Stimulated activated CD8-positive, alpha-beta memory T cell treated with anti-CD3 and anti-CD28 coated beads, Interleukin-4, amount 100 ng/mL, for 1 hour (primary cell): ENCODE data around the gene KRIT1.
A peak's percentile ranks its signal among the peaks of the same experiment; 100 is the strongest.
"Not testable (repeated sequence)": the region's sequence is repeated elsewhere in the genome, so short reads cannot be mapped to it uniquely, and the experiment has no call there.

ENCODE experiments used
- DNase-seq, 2 donors: peaks; one replicate each; pipeline ENCODE4 v3.0.0-alpha.2; 2020; ENCODE audit warnings: low read depth in 2 of 2, low spot score in 1 of 2

KRIT1 gene

DNA sequence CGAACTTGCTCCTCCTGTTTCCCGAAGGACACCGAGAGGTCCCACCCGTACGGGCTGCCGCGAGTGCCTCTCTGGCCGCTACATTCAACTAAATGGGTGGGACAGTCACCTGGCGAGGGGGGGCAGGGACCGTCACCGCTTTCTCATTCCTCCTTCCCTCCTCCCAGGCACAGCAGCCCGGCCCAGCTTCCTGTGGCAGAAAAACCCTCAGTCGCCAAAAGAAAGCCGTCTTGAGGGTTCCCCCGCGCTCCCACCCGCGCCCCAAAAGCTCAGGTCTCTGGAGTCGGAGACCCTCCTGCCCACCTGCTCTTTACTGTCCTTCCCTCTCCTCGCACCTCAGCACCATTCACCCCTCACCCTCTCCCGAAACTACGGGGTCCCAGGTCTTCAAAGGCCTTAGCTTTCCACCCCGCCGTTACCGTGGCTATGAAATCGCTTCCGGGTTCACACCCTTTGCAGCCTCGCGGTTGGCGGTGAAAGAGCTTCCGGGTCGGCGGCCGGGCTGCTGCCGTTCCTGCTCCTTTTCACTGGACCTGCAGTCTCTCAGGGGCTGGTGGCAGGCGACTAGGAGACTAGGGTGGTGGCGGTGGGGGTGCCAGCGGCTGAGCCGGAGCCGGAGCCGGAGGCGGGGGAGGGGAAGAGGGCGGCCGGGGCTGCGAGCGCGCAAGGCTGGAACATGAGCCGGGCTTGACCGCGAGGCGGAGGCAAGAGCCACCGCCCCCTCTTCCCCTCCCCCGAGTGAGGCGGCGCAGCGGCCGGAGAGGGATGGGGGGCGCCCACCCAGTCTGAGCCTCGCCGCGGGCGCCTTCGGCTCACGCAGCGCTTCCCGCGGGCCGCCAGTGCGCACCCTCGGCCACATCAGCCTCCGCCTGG is at the start of gene KRIT1, which contains the start of gene ANKIB1:
KRIT1 (minus strand) TSS at position 428 of the 873 bp plus-strand sequence. CDS start 3,779 bp downstream, outside the sequence.
ANKIB1 (plus strand) TSS at position 488 of the 873 bp plus-strand sequence. CDS start 49,005 bp downstream, outside the sequence.
- DNase-seq, result peak; percentile 66 to 79

- DNase-seq, result no peak
These were observed 49.7 kb upstream of the KRIT1 start for GRCh38 chr7:92295391-92295790.

- no peak for DNase-seq
These were observed 48.3 kb upstream of the KRIT1 start for GRCh38 chr7:92293896-92294590.

DNA sequence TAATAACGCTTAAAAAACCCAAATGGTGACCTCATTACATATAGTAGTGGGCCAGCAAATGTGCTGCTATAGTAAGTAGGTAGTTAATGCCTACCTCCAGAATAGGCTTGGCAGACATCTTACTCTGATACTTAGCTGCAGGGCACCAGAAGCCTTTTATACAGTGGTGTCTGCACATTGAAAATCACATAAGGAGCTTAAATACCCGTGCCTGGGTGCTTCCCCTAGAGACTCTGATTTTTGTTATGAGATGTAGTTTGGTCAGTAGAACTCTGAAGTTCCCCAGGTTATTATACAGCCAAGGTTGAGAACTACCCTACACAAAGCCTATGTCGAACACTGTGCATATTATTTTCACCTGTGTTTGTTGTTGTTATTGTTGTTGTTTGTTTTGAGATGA is 47.3 kb upstream of the KRIT1 start:
- DNase-seq, result no peak

DNA sequence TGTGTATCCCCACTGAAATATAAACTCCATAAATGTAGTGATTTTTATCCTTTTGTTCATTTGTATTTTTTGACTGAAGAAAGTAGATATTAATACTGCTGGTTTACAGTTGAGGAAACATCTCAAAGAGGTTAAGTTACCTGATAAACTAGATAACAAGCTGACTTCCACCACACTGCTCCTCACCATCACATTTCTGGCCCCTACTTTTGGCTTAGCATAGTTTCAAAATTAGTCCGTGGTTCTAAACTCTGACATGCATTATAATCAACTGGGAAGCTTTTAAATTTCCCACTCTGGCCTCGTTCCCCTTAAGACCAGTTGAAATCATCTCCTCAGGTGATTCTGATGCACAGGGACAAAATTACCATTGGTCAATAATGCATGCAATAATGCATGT is 43.6 kb upstream of the KRIT1 start:
- no peak for DNase-seq

GRCh38 chr7:92282930-92283329 is 37.2 kb upstream of the KRIT1 start:
- DNase-seq, result no peak

DNA sequence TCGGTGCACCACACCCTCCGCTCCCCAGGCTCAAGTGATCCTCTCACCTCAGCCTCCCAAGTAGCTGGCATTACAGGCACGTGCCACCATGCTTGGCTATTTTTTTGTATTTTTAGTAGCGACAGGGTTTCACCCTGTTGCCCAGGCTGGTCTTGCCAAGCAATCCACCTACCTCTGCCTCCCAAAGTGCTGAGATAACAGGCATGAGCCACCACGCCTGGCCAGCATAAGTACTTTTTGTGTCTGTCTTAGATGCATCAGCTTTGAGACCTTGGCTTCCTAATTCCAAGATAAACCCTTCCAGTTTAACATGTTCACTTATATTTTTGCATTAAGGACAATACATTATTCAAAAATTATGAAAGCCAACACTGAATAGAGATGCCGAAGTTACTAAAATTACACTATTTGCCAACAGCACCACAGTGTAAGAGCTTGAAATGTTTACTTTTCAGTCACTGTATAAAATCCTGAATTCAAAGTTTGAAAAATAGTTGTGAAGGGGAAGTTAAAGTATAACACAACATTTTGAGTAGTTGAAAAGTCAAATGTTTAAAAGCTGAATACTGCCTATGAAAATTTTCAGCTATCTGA is 36.6 kb upstream of the KRIT1 start:
- no peak for DNase-seq

GRCh38 chr7:92281031-92281430 is 35.3 kb upstream of the KRIT1 start:
- no peak for DNase-seq

DNA sequence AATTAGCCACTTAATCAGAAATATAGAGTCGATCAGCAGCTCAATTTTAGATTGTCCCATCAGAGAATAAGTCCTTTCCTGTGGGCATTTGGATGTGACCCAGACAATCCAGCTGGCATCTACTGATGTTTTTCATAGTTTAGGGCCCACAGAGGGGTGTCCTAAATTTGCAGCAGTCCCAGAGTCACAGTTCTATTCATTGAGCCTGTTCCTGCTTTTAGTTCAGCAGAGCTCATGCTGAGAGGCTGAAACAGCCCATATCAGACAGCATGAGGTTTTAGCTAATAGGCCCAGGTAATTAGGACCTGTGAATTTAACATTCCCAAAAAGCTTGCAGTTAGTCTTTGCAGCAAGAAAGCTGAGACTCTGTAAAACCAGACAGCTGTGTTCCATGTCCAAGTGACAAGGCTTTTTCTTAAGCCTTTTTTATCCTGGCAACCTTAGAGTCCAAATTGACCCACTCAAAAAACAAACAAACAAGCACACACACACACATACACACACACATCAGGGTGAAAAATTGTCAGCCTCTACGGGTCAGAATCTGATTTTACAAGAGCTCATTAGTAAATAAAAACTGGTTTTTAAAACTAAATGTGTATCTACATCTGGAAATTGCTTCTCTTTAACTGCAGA is 33.8 kb upstream of the KRIT1 start:
- DNase-seq, result no peak

- DNase-seq, result no peak
These were observed 30.7 kb upstream of the KRIT1 start for GRCh38 chr7:92276460-92276864.

DNA sequence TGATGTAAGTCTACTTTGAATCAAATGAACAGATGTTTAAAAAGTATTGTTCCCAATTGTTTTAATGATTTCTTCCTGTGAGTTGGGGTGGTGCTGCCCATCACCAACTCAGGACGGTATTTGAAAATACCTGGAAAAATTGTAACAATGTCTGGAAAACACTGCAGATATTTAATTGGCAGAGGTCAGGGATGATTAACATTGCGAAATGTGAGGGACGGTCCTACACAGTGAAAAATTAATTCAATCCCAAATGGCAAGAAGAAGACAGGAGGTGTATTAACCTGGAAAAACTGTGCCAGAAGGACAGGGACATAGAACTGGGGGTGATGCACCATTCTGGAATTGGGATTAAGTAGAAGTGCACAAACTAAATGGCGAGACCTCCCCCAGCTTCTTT is 29.6 kb upstream of the KRIT1 start:
- no peak for DNase-seq

DNA sequence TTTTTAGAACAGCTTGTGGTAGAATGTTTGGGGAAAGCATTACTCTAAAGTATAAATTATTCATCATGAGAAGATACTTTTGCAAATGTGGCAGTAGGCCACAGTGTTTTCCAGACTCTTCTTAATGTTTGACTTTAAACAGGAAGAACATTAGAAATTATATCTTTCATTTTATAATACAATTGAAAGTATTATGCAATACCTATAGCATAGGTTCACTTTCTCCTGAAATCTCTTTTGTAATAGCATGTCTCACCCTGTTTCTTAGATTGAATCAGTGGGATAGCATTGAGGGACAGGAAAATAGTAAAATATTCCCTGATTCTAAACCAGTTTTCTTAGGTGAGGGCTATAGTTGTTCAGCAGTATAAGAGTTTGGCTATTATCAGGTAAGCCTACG is 23.2 kb upstream of the KRIT1 start:
- no peak for DNase-seq

DNA sequence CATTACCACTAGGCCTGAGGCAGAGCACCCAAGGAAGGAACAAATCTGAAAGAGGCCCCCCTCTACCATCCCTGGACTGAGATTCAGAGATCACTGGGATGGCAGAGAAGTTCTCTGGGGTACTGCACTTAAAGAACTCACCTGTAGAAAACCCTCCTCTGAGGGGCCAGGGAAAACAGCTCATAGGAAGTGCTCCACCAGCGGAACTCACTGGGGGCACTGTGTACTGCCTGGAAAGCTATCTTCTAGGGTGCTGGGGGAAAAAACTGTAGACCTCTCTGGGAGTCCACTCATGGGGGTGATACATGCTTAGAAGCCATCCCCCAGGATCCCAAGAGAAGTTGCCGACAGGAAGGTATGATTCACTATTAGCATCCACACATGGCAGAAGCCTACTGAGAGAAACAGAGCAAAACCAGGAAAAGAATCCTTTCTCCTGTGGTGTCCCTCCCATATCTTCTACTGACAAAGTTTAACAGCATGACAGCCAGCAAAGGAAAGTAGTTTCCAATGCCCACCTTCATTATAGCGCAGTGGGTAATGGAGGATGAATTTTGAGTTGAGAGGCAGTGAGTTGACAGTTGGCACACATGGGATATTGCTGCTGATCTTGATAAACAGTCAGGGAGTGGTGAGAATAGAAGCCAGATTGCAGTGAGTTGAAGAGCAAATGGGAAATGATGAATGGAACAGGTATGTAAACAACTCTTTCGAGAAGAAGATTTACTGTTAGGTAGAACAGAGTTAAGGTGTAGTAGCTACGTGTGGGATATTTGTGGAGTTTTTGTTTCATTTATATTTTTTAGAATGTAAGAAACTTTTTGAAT is 20.9 kb upstream of the KRIT1 start:
- no peak for DNase-seq

GRCh38 chr7:92260248-92260781 is 14.6 kb upstream of the KRIT1 start:
- no peak for DNase-seq

DNA sequence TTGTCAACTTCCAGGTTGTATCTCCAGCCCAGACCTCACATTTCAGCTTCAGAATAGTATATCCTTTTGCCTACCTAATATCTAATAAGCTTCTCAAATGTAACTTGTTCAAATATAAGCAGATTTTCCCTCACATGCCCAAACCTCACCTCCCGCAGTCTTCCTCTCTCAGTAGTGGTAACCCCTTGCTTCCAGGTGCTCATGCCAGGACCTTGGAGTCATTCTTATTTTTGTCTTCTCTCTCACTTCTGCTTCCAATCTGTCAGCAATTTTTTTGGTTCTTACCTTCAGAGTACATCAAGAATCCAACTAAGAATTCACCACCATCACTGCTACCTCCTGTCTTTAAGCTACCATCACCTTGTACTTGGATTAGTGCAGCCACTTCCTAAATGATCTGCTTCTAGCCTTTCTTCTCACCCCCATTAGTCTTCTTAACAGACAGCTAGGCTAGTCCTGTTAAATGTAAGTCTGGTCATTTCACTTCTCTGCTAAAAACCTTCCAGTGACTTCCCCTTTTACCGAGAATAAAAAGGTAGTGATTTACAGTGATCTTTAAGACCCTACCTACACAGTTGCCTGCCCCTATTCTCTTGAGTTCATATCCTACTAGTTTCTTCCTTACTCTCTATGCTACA is 14.0 kb upstream of the KRIT1 start:
- no peak for DNase-seq

DNA sequence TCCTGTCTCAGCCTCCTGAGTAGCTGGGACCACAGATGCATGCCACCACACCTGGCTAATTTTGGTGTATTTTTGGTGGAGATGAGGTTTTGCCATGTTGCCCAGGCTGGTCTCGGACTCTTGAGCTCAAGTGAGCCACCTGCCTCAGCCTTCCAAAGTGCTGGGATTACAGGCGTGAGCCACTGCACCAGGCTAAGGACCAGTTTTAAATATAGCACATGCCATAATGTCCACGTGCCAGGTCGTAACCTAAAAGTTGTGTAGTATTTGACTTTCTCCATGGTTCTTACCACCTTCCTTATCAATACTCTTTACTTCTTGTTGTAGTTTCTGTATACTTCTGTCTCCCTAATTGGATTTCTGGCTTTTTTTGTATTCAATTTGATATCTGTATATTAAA is 13.3 kb upstream of the KRIT1 start:
- no peak for DNase-seq

DNA sequence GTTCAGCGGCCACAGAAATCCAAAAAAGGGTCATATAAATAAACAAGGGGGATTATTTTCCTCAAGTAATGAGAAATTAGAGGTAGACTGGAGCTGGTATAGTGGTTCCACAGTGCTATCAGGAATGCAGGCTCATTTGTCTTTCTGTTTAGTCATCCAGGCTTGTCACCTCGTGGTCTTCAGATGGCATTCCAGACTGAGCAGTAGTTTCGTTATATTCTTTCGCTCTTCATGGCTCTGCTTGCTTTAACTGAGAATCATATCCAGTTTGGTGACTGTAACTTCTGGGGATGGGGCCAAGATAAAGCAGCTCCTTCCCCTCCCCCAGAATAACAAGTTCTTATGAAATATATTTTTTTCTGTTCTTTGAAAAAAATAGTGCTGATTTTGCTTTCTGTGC is 9.6 kb upstream of the KRIT1 start:
- DNase-seq, result no peak

- not testable (repeated sequence) for DNase-seq
These were observed 9.1 kb upstream of the KRIT1 start for GRCh38 chr7:92254800-92255199.

DNA sequence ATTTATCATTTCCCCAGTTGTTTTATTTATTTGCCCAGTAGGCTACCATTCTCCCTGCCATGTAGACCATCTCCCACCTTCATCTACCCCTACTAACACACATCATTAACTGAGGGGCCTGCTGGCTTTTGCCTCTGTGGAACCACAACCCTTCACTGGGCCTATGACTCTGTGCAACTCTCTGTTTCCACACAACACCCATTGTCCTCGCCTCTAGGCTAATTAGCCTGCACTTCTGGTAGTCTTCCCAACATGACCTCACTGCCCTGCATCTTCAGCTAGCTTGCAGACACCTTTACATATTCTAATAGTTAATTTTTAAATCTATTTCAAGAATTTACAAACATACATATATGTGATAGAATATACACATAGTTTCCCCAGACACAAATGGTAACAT is 7.5 kb upstream of the KRIT1 start:
- DNase-seq, result no peak

DNA sequence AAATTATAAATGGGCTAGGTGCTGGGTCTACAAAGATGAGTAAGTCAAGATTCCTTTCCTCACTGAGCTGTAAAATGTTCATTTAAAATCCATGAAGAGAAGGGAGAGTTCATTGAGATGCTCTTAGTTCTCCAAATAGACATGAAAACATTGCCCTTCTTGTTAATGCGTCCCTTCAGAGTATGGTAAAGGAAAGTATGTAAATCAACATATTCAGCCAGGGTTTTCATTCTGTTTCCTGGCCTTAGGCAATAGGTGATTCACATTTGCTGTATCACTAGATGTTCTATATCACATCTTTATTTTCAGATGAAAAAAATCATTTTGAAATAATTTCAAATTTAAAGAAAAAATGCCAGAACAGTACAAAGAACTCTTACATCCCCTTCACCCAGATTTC is 5.5 kb upstream of the KRIT1 start:
- DNase-seq, result no peak
